A549 (cell line): Measurements from ENCODE around the gene PIGU. TPM values are rescaled to one million over a fixed set of nuclear protein-coding genes. Genes with fewer than 3 reads are reported as not detected.
A peak's percentile ranks its signal among the peaks of the same experiment; 100 is the strongest.

Experiments used
- ATAC-seq, 2 experiments: fragments of 200-7000 bp in 1 of 2; fragments of >200 bp in 1 of 2; cut with Nextera tagmentation in 1 of 2; cut with Tn5 transposase in 1 of 2; 3 replicates each; pipeline versions ENCODE4 v1.8.0 to v1.9.1; 2018 to 2020; ENCODE audit warnings: mild to moderate bottlenecking in 1 of 2, moderate library complexity in 1 of 2
- CTCF ChIA-PET: fragments of 300-600 bp; sonication (Branson Sonifier 250); formaldehyde crosslinking; extraction: SDS; loops from one replicate; lab custom pipeline; 2021; ENCODE audit warnings: antibody characterized with exemption, inconsistent platforms; lab: Yijun Ruan, JAX
- POLR2A ChIA-PET: fragments of 350-600 bp; formaldehyde crosslinking; extraction: SDS; loops from one replicate; lab custom pipeline; 2021; ENCODE audit warnings: antibody characterized with exemption, inconsistent platforms; lab: Yijun Ruan, JAX
- DNase-seq, 2 experiments: peaks; one replicate each; pipeline versions ENCODE4 v3.0.0 to v3.0.0-alpha.2; 2011 to 2016; ENCODE audit warnings: low read depth in 1 of 2, low spot score in 1 of 2
- FAIRE-seq: peaks from 2 replicates; lab custom pipeline; 2011; peaks lifted over from hg19 to GRCh38; lab: Jason Lieb, UNC
- H3K27ac ChIP-seq, 2 experiments: fragments of >200 bp; sonication (Bioruptor Twin); formaldehyde crosslinking; 3 replicates each; pipeline ENCODE4 v1.5.1; 2016 to 2017
- H3K4me1 ChIP-seq: fragments of >200 bp; sonication (Bioruptor Twin); formaldehyde crosslinking; 3 replicates; pipeline ENCODE4 v1.6.1; 2016
- H3K4me2 ChIP-seq: fragments of >200 bp; sonication (Bioruptor Twin); formaldehyde crosslinking; 3 replicates; pipeline ENCODE4 v1.6.1; 2016
- H3K4me3 ChIP-seq: fragments of >200 bp; sonication (Bioruptor Twin); formaldehyde crosslinking; 3 replicates; pipeline ENCODE4 v1.5.1; 2016
- H3K9me3 ChIP-seq: fragments of >200 bp; sonication (Bioruptor Twin); formaldehyde crosslinking; 3 replicates; pipeline ENCODE4 v1.6.1; 2016
- BHLHE40 ChIP-seq: IDR thresholded peaks from 2 replicates; pipeline ENCODE4 v1.6.1; 2012; ENCODE audit warnings: low read depth, low read length, inconsistent platforms
- CTCF ChIP-seq: fragments of >200 bp; sonication (Bioruptor Twin); formaldehyde crosslinking; IDR thresholded peaks from 3 replicates; pipeline ENCODE4 v1.5.1; 2016
- EHF ChIP-seq: fragments of 250-450 bp; sonication (Bioruptor Pico); IDR thresholded peaks from 2 replicates; pipeline ENCODE4 v1.5.0; 2020; ENCODE audit warnings: mild to moderate bottlenecking
- FOSL2 ChIP-seq, 2 experiments: fragments of 450-650 bp in 1 of 2; fragments of >200 bp in 1 of 2; sonication (Bioruptor Twin) in 1 of 2; formaldehyde crosslinking; IDR thresholded peaks; 2 replicates each; pipeline versions ENCODE4 v1.5.0 to v1.6.1; 2016 to 2020; ENCODE audit warnings: mild to moderate bottlenecking in 1 of 2, moderate library complexity in 1 of 2
- HOXA7 ChIP-seq: fragments of 250-450 bp; sonication (Bioruptor Pico); IDR thresholded peaks from 2 replicates; pipeline ENCODE4 v1.5.0; 2020; ENCODE audit warnings: mild to moderate bottlenecking, moderate library complexity
- HOXB5 ChIP-seq: fragments of 250-450 bp; sonication (Bioruptor Pico); IDR thresholded peaks from 2 replicates; pipeline ENCODE4 v1.5.0; 2020; ENCODE audit warnings: mild to moderate bottlenecking, moderate library complexity
- JUNB ChIP-seq: fragments of >200 bp; sonication (Bioruptor Twin); formaldehyde crosslinking; IDR thresholded peaks from 2 replicates; pipeline ENCODE4 v1.6.1; 2016
- KDM5A ChIP-seq: fragments of 200-600 bp; sonication (generic); IDR thresholded peaks from 2 replicates; pipeline ENCODE4 v1.6.1; 2016; ENCODE audit warnings: antibody characterized with exemption, mild to moderate bottlenecking
- MAX ChIP-seq: IDR thresholded peaks from 2 replicates; pipeline ENCODE4 v1.6.1; 2012
- MAZ ChIP-seq: fragments of 150-350 bp; IDR thresholded peaks from 2 replicates; pipeline ENCODE4 v1.6.1; 2014; ENCODE audit warnings: antibody characterized with exemption, low read depth, low read length, borderline replicate concordance
- MYC ChIP-seq: IDR thresholded peaks from 2 replicates; pipeline ENCODE4 v1.6.1; 2012; ENCODE audit warnings: mild to moderate bottlenecking, inconsistent platforms, low read length, improper control_type of control experiment, borderline replicate concordance
- NFE2L2 ChIP-seq: fragments of 150-350 bp; conservative IDR thresholded peaks from 2 replicates; pipeline ENCODE4 v1.6.1; 2014; ENCODE audit warnings: low read length
- POLR2A ChIP-seq: IDR thresholded peaks from 2 replicates; pipeline ENCODE4 v1.6.1; 2012; ENCODE audit warnings: mild to moderate bottlenecking, low read length
- RARB ChIP-seq: fragments of 250-450 bp; sonication (Bioruptor Pico); IDR thresholded peaks from 2 replicates; pipeline ENCODE4 v1.8.0; 2021; ENCODE audit warnings: mild to moderate bottlenecking, moderate library complexity
- RCOR1 ChIP-seq: fragments of 150-350 bp; IDR thresholded peaks from 2 replicates; pipeline ENCODE4 v1.6.1; 2014; ENCODE audit warnings: antibody characterized with exemption, low read length, low read depth
- RFX5 ChIP-seq: fragments of 450-650 bp; IDR thresholded peaks from 2 replicates; pipeline ENCODE4 v1.7.1; 2014; ENCODE audit warnings: antibody characterized with exemption, mild to moderate bottlenecking, moderate library complexity
- TP53 ChIP-seq: fragments of 250-450 bp; sonication (Bioruptor Pico); IDR thresholded peaks from 2 replicates; pipeline ENCODE4 v1.5.0; 2021; ENCODE audit warnings: mild to moderate bottlenecking, moderate library complexity
- WGBS: methylation state at CpG from one replicate; pipeline ENCODE4 v1.1.6; 2017; ENCODE audit errors: missing lambda C conversion rate; 5-methylcytosine and 5-hydroxymethylcytosine counted together
- polyA plus RNA-seq, 4 experiments: library from polyadenylated mRNA; depleted of rRNA in 3 of 4; stranded (reverse); fragments of >200 nt; fragmentation: RNase III in 1 of 4; extraction: RNeasy Plus Mini Kit Qiagen cat#74134 plus additional on column Dnase treatment in 1 of 4; gene quantifications; 2 replicates in 3 of 4; 3 replicates in 1 of 4; pipeline ENCODE4 v1.2.3, GENCODE V29; 2011 to 2017
- TF ChIP-seq, protein P1 (sequence below): fragments of 150-350 bp; IDR thresholded peaks from 2 replicates; pipeline ENCODE4 v1.6.1; 2014; ENCODE audit warnings: low read depth, mild to moderate bottlenecking, low read length
- TF ChIP-seq, protein P2 (sequence below): fragments of 250-450 bp; sonication (Bioruptor Pico); IDR thresholded peaks from 2 replicates; pipeline ENCODE4 v1.5.0; 2020; ENCODE audit warnings: low read depth, mild to moderate bottlenecking, moderate library complexity
- TF ChIP-seq, protein P3 (sequence below): IDR thresholded peaks from 2 replicates; pipeline ENCODE4 v1.6.1; 2012; ENCODE audit warnings: low read depth, borderline replicate concordance

PIGU gene
- polyA plus RNA-seq, 2 of the 4 experiments (the other 2 are of a cell fraction): 27.8 to 103 TPM

- Histone ChIP-seq H3K4me3 (no peak overlapping the region), H3K4me1 (peaks cover 26% of the 10 kb centered on the region), H3K4me2 (peak overlapping the region; percentile 35; the same call in 1 of the 3 replicates), H3K9me3 (no peaks in the 10 kb centered on the region), H3K27ac (no peak overlapping the region)
- ChIA-PET CTCF (interaction anchor here (0.8 to 3.4 kb wide), 5 partner anchors 10 to 178 kb away, joined by 3 to 14 read pairs (median 3); no protein-coding TSS in a partner anchor), POLR2A (interaction anchor here (1.3 kb wide), 1 partner anchor 25 kb away, joined by 3 read pairs; the partner anchor contains the start of gene PIGU)
- WGBS: 37% methylated on average over 6 of the region's 6 CpGs
- FAIRE-seq (no peak), ATAC-seq (no peak), DNase-seq (peak in 1 of 2 experiments; percentile 54)
- no peak for TF ChIP-seq EHF (CRISPR knock-in tag)
- no peak for TF ChIP-seq FOSL2 (IDR thresholded peaks at IDR 0.05)
- TF ChIP-seq FOSL2 (CRISPR knock-in tag; IDR thresholded peaks at IDR 0.05): peak; percentile 85
These were observed 24.7 kb upstream of the PIGU start for GRCh38 chr20:34701405-34702085.

DNA sequence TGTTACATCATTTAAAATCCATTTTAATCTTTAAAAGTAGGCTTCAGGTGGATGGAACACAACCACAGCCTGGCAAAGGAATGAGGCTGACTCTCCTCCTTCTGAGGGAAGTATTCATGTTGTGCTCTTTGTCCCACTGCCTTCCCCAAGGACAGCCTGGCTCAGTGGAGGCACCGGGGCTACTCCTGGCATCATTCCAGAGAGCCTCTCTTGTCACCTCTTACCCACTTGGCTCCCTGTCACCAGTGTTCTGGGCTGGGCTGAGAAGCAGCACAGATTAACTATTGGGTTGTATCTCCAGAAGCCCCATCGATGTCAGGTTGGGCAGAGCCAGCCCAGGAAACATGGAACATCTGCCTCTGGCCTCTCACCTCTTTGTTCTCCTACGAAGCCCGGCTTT lies 16.5 kb upstream of the PIGU start:
- Histone ChIP-seq H3K4me1 (peaks cover 15% of the 10 kb centered on the region; the same call in 2 of the 3 replicates), H3K27ac (no peak overlapping the region), H3K4me2 (no peak overlapping the region), H3K9me3 (no peaks in the 10 kb centered on the region), H3K4me3 (no peak overlapping the region)
- ATAC-seq (no peak), FAIRE-seq (no peak), DNase-seq (no peak)
- ChIA-PET CTCF (no interaction called here), POLR2A (no interaction called here)
- WGBS: 46% methylated on average over 4 of the region's 4 CpGs
- TF ChIP-seq HOXB5 (CRISPR knock-in tag) (no peak), NFE2L2 (no peak), MAZ (no peak), HOXA7 (no peak), TP53 (CRISPR knock-in tag) (no peak), JUNB (no peak), POLR2A (no peak), RARB (no peak), MAX (no peak), RCOR1 (no peak), RFX5 (no peak), BHLHE40 (no peak), CTCF (no peak), KDM5A (no peak), MYC (no peak)
- TF ChIP-seq, protein P1, sequence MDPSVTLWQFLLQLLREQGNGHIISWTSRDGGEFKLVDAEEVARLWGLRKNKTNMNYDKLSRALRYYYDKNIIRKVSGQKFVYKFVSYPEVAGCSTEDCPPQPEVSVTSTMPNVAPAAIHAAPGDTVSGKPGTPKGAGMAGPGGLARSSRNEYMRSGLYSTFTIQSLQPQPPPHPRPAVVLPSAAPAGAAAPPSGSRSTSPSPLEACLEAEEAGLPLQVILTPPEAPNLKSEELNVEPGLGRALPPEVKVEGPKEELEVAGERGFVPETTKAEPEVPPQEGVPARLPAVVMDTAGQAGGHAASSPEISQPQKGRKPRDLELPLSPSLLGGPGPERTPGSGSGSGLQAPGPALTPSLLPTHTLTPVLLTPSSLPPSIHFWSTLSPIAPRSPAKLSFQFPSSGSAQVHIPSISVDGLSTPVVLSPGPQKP: no peak
- TF ChIP-seq, protein P2, sequence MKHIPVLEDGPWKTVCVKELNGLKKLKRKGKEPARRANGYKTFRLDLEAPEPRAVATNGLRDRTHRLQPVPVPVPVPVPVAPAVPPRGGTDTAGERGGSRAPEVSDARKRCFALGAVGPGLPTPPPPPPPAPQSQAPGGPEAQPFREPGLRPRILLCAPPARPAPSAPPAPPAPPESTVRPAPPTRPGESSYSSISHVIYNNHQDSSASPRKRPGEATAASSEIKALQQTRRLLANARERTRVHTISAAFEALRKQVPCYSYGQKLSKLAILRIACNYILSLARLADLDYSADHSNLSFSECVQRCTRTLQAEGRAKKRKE (CRISPR knock-in tag): no peak
- TF ChIP-seq, protein P3, sequence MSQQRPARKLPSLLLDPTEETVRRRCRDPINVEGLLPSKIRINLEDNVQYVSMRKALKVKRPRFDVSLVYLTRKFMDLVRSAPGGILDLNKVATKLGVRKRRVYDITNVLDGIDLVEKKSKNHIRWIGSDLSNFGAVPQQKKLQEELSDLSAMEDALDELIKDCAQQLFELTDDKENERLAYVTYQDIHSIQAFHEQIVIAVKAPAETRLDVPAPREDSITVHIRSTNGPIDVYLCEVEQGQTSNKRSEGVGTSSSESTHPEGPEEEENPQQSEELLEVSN: no peak
